Stimulated activated CD8-positive, alpha-beta memory T cell treated with anti-CD3 and anti-CD28 coated beads, Interleukin-7, amount 100 ng/mL, for 24 hours (primary cell): ENCODE measurements around the gene GPR137.
"Not testable (repeated sequence)": the region's sequence is repeated elsewhere in the genome, so short reads cannot be mapped to it uniquely, and the experiment has no call there.

Experiments used
- DNase-seq: peaks from one replicate; pipeline ENCODE4 v3.0.0-alpha.2; 2020; ENCODE audit warnings: low read depth

The GPR137 gene

GRCh38 chr11:64304316-64305072, 18.8 kb downstream of the GPR137 start:
- peak; percentile 96 for DNase-seq

DNA sequence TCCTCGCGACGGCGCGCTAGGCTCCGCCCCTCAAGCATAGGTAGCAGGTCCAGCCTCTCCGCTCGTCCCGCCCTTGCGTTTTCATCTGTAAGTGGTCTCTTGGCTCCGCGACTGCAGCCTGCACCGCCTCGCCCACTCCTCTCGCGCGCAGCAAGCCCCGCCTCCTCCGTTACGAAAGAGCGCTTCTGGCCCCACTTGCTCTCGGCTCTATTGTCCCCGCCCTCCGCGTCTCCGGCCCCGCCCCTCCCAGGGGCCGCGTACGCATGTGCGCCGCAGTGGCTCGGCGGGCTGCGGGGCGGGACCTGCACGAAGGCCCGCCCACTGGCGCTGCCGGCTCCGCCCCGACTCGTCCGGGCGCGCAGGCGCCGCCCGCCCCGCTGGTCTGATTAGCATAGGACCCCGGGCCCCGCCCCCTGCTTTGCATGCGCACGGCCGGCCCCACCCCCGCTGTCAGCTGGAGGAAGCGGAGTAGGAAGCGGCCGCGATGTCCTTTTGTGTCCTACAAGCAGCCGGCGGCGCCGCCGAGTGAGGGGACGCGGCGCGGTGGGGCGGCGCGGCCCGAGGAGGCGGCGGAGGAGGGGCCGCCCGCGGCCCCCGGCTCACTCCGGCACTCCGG, 19.5 kb downstream of the GPR137 start, which contains the start of gene ESRRA:
ESRRA (plus strand) TSS at position 450 of the 616 bp plus-strand sequence. CDS start 1,656 bp downstream, outside the sequence.
- peak; percentile 99 for DNase-seq

GRCh38 chr11:64305691-64306562, 20.3 kb downstream of the GPR137 start:
- peak; percentile 46 for DNase-seq

GRCh38 chr11:64306563-64306875, 20.9 kb downstream of the GPR137 start:
- DNase-seq: no peak

DNA sequence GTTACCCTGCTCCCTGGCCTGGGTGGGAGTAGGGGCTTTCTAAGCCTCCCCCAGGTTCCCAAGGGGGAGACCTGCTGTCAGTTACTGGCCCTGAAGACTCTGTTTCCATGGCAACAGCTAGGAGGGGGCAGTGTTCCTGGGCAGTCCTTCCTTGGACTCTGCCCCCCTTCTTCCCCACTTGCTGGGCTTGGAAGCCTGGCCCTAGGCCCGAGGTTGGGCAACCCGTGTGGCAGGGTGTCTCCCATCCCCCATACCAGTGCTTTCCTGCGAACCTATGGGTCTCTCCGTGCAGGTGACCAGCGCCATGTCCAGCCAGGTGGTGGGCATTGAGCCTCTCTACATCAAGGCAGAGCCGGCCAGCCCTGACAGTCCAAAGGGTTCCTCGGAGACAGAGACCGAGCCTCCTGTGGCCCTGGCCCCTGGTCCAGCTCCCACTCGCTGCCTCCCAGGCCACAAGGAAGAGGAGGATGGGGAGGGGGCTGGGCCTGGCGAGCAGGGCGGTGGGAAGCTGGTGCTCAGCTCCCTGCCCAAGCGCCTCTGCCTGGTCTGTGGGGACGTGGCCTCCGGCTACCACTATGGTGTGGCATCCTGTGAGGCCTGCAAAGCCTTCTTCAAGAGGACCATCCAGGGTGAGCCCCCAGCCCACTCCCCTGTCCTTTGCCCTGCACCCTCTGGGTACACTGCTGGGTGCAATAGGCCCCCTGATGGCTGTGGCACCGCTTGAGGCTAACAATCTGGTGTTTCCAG, 21.4 kb downstream of the GPR137 start:
- DNase-seq: no peak

DNA sequence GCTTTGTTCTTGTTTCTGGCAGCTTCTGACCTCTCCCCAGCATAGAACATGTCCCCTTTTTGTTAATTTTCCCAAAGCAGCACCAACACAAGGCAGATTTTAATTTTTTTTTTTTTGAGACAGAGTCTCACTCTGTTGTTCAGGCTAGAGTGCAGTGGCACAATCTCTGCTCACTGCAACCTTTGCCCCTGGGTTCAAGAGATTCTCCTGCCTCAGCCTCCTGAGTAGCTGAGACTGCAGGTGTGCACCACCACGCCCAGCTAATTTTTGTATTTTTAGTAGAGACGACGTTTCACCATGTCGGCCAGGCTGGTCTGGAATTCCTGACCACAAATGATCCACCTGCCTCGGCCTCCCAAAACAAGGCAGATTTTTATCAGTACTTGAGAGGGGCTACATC, 22.1 kb downstream of the GPR137 start:
- not testable (repeated sequence) for DNase-seq

- no peak for DNase-seq
These were observed 27.3 kb downstream of the GPR137 start for GRCh38 chr11:64312947-64313346.

DNA sequence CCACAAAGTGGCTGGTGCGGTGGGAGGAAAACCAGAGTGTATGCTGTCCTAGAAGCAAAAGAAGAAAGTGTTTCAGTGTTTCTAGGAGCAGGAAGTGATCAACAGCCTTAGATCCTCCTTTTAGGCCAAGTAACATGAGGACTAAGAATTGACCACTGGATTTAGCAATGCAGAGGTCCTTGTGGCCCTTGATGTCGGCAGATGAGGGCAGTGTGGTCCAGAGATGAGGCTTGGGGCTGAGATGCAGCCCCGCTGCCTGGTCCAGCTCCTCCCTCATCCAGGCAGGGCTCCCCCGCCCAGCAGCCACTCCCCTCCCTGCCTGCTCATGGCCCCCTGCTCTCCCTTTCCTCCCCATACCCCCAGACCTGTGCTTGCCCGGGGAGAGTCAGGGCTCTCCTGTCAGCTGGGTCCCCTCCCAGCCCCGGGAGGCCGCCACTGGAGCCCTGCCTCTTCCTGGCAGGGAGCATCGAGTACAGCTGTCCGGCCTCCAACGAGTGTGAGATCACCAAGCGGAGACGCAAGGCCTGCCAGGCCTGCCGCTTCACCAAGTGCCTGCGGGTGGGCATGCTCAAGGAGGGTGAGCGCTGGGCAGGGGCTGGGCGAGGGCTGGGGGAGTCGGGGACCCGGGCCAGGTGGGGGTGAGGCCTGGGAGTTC, 28.0 kb downstream of the GPR137 start:
- DNase-seq: no peak

GRCh38 chr11:64314146-64314804, 28.6 kb downstream of the GPR137 start:
- DNase-seq: no peak

GRCh38 chr11:64314805-64315561, 29.3 kb downstream of the GPR137 start:
- DNase-seq: no peak

DNA sequence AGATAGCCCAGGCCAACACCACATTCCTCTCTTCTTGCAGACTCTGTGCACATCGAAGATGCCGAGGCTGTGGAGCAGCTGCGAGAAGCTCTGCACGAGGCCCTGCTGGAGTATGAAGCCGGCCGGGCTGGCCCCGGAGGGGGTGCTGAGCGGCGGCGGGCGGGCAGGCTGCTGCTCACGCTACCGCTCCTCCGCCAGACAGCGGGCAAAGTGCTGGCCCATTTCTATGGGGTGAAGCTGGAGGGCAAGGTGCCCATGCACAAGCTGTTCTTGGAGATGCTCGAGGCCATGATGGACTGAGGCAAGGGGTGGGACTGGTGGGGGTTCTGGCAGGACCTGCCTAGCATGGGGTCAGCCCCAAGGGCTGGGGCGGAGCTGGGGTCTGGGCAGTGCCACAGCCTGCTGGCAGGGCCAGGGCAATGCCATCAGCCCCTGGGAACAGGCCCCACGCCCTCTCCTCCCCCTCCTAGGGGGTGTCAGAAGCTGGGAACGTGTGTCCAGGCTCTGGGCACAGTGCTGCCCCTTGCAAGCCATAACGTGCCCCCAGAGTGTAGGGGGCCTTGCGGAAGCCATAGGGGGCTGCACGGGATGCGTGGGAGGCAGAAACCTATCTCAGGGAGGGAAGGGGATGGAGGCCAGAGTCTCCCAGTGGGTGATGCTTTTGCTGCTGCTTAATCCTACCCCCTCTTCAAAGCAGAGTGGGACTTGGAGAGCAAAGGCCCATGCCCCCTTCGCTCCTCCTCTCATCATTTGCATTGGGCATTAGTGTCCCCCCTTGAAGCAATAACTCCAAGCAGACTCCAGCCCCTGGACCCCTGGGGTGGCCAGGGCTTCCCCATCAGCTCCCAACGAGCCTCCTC, 30.2 kb downstream of the GPR137 start:
- DNase-seq: not testable (repeated sequence)

DNA sequence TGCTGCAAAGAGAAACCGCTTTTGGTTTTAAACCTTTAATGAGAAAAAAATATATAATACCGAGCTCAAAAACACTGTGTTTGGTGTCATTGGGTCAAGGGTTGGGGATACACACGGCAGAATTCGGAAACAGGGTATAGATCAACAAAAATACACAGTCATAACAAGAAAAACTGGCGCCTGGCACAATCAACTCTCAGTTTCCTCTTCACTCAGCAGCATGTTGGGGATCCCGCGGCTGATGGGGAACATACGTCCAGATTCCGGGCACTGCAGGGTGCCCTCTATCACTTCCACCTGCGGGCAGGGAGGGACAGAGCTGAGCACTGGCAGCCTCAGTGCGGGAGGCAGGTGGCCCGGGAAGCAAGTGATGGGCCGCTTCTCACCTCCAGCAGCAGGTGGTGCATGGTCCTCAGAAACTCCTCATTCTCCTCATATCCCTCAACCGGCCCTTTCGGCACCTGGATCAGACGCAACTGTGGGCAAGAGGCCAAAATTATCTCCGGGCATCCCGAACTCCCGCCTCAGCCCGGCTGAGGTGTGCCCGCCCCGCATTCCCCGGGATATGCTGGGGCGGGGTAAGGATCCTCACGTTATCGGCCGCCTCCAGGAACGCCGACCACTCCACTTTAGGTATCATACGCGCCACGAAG, 31.1 kb downstream of the GPR137 start:
- no peak for DNase-seq

DNA sequence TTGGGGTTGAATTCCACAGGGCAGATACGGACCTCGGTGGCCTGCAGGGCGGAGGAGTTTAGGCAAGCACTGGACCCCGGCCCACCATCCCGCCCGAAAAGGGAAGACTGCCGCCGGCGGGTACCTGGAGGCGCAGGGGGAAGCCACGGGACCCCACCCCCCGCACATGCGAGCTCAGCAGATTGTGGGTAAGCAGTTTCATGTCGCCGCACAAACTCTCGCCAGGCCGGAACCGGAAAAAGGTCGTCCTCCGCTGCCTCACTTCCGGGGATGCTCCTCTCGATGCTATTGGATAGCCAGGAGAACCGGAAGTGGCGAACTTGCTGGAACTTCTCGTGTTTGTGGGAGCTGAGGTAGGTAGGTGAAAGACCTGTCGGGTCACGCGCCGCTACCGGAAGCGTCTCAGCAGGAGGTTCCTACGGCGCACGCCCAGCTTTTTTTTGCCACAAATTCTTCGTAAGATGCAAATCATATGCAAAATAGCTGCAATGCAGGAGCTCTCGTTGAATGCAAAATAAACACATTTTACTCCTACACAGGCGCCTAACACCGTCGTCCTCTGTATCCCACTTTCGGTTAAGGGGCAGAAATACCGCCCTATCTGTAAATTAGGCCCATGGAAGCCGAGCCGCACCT, 31.8 kb downstream of the GPR137 start, which contains the start of gene TRMT112:
TRMT112 (minus strand) TSS at position 235 of the 636 bp plus-strand sequence; CDS start at position 202, 33 bp downstream.
- DNase-seq: peak; percentile 93

DNA sequence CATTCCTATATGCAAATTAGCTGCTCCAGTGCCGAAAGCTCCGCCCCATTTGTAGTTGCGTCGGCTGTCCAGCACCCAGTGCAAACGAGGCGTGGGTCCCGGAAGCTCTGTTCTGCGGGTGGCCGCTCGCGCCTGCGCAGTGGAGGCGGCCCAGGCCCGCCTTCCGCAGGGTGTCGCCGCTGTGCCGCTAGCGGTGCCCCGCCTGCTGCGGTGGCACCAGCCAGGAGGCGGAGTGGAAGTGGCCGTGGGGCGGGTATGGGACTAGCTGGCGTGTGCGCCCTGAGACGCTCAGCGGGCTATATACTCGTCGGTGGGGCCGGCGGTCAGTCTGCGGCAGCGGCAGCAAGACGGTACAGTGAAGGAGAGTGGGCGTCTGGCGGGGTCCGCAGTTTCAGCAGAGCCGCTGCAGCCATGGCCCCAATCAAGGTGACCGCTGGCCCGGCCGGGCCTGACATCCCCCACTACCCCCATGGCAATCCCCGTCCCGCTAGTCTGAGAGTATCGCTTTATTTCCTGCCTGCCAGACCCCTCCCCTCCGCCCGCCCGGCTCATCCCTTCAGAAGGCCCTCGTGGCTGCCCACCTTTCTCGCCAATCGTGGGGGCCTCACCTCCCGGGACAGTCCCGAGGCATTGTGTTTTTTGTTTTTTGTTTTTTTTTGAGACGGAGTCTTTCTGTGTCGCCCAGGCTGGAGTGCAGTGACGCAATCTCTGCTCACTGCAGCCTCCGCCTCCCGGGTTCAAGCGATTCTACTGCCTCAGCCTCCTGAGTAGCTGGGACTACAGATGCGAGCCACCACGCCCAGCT, 32.5 kb downstream of the GPR137 start, which contains the start of gene PRDX5:
PRDX5 (plus strand) TSS at position 161 of the 805 bp plus-strand sequence; CDS start at position 256, 95 bp downstream.
- DNase-seq: peak; percentile 84

GRCh38 chr11:64318766-64319761, 33.4 kb downstream of the GPR137 start:
- no peak for DNase-seq

DNA sequence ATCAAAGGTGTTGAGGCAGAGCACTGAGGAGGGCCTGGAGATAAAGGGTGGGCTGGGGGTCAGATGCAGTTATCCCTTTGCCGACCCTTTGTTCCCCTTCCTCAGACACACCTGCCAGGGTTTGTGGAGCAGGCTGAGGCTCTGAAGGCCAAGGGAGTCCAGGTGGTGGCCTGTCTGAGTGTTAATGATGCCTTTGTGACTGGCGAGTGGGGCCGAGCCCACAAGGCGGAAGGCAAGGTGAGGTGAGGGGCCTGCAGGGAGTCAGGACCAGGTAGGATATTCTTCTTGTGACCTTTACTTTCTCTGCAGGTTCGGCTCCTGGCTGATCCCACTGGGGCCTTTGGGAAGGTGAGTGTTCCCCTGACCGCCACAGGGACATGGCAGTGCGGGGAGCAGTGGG, 34.9 kb downstream of the GPR137 start:
- no peak for DNase-seq
